GM18508 (cell line): ENCODE results near the gene SPATA25.
"Not testable (repeated sequence)": the region's sequence is repeated elsewhere in the genome, so short reads cannot be mapped to it uniquely, and the experiment has no call there.

Experiments used
- ATAC-seq: cut with Tn5 transposase; IDR thresholded peaks from one replicate; pipeline ENCODE4 v1.9.1; 2021; ENCODE audit warnings: moderate number of reproducible peaks; ENCODE audit not compliant: insufficient read depth, unreplicated experiment

SPATA25 gene, protein sequence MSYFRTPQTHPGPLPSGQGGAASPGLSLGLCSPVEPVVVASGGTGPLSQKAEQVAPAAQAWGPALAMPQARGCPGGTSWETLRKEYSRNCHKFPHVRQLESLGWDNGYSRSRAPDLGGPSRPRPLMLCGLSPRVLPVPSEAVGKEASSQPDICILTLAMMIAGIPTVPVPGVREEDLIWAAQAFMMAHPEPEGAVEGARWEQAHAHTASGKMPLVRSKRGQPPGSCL

DNA sequence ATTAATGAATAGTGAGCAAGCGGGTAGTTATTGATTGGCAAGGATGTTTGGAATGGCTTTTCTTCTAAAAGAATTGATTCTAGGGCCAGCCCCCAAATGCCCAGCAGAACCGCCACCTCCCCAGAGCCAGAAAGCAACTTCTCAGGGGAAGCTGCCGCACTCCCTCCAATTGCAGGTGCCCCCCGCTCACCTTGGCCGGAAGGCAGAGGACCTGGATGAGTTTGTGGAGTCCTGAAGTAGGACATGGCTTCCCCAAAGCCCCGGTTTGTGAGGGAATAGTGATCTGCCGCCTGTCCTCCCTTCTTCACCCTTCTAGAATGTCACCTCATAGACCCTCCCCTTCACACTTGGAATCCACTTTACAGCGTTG is at the start of gene SPATA25:
SPATA25 (minus strand) TSS at position 277 of the 370 bp plus-strand sequence; CDS start at position 245, 32 bp downstream.
- no peak for ATAC-seq

- no peak for ATAC-seq
These were observed 48.1 kb upstream of the SPATA25 start for GRCh38 chr20:45935416-45936046.

DNA sequence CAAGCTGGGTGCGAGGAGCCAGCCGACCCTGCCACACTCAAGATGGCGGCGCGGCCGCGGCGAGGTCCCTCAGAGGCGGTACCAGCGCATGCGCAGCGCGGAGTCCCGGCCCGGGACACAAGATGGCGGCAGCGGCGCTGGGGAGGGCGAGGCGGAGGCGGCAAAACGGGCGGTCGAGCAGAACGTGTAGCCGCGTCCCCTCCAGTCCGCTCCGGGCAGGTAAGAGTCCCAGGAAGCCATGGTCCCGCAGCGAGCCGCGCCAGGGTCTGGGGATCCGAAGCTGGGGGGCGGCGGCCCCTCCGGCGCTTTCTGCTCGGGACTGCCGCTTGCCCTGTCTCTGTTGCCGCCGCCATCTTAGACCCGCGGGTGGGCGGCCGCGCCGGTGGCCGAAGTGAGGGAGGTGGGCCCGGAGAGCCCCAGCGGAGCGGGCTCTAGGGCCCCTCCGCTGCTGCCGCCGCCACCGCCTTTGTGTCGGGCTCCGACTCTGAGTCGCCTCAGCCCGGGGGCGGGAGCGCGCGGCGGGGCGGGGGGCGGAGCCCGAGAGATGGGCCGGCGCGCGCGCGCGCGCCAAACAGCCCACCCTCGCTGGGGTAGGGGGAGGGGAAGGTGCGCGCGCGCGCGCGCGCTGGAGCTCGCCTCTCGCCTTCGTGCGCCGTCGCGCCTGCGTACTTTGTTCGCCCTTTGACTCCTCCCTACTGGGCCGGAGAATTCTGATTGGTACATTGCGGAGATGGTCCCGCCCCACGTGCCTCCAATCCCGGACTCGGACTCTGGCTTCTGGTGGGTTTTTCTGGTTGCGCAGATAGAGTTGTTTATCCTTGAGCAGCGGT is 47.4 kb upstream of the SPATA25 start, which contains the start of gene PCIF1:
PCIF1 (plus strand) TSS at position 98 of the 830 bp plus-strand sequence. CDS start 4,317 bp downstream, outside the sequence.
- ATAC-seq: no peak

GRCh38 chr20:45934046-45934585 is 46.7 kb upstream of the SPATA25 start:
- no peak for ATAC-seq

DNA sequence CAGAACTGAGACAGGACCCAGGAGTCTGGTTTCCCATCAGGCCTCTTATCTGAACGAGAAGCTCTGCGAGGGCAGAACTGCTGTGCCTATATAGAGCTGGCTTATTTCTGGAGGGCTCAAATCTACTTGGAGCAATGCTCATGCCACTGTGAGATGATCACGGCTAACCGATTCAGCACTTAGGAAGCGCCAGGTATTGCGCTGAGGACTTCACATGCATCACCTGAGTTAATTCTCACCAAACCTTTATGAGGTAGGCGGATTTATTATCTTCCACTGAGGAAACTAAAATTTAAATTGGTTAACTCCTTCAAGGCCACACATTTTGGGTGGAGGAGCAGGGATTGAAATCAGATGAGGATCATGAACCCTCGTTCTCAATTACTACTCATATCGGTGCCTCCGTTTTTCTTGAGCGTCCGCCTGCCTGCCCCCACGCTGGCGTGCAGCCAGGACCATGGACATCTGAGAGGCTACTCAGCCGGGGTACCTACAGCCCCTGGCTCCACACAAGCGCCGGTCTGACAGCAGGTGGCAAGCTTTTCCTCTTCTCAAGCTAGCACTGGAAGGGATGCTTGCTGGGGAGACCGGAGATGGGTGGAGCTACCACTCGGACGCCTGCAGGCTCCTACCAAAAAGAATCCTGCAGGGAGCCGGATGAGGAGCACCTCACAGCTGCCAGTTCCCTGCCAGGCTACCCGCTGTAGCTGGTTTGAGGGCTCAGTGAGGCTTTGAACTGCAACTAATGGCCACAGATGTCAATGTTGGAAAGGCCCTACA is 46.0 kb upstream of the SPATA25 start:
- no peak for ATAC-seq

- not testable (repeated sequence) for ATAC-seq
These were observed 44.3 kb upstream of the SPATA25 start for GRCh38 chr20:45931680-45932079.

DNA sequence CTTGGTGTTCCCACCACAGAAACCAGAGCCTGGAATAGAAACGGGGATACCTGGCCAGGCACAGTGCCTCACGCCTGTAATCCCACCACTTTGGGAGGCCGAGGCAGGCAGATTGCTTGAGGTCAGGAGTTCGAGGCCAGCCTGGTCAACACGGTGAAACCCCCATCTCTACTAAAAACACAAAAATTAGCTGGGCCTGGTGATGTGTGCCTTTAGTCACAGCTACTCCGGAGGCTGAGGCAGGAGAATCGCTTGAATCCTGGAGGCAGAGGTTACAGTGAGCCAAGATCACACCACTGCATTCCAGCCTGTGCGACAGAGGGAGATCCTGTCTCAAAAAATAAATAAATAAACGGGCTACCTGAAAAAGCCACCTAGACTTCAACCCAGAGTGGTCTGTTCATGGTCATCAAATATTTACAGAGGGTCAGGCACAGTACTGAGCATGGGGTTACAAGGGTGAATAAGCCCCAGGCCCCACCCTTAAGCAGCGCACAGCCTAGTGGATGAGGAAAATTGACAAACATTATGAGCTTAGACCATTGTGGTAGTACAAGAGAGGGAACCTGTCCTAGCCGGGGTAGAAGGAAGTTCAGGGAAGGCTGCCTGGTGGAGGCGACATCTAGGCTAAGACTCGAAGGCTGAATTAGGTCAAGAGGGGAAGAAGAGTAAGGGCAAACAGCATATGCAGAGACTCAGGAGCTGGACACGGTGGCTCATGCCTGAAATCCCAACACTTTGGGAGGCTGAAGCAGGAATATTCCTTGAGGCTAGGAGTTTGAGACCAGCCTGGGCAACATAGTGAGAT is 39.9 kb upstream of the SPATA25 start:
- ATAC-seq: no peak

GRCh38 chr20:45926731-45927070 is 39.3 kb upstream of the SPATA25 start:
- no peak for ATAC-seq

DNA sequence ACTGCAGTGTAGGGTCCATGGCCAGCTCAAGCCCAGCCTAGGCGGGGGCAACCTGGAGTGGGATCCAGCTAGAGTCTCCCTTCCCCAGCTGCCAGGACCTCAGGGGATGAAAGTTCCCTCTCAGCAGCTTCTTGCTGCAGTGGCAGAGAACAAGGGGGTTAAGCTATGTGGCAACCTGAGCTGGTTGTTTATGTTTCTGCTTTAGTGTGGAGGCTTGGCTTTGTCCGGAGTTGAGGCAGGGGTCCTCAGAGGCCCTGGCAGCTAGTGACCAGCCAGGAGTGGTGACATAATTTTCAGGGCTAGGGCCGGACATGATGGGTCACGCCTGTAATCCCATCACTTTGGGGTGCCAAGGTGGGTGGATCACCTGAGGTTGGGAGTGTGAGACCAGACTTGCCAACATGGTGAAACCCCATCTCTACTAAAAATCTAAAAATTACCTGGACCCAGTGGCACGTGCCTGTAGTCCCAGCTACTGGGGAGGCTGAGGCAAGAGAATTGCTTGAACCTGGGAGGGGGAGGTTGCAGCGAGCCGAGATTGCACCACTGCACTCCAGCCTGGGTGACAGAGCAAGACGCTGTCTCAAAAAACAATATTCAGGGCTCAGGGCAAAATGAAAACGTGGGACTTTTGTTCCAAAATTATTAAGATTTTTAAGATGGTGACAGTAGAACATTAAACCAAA is 38.5 kb upstream of the SPATA25 start:
- ATAC-seq: no peak

DNA sequence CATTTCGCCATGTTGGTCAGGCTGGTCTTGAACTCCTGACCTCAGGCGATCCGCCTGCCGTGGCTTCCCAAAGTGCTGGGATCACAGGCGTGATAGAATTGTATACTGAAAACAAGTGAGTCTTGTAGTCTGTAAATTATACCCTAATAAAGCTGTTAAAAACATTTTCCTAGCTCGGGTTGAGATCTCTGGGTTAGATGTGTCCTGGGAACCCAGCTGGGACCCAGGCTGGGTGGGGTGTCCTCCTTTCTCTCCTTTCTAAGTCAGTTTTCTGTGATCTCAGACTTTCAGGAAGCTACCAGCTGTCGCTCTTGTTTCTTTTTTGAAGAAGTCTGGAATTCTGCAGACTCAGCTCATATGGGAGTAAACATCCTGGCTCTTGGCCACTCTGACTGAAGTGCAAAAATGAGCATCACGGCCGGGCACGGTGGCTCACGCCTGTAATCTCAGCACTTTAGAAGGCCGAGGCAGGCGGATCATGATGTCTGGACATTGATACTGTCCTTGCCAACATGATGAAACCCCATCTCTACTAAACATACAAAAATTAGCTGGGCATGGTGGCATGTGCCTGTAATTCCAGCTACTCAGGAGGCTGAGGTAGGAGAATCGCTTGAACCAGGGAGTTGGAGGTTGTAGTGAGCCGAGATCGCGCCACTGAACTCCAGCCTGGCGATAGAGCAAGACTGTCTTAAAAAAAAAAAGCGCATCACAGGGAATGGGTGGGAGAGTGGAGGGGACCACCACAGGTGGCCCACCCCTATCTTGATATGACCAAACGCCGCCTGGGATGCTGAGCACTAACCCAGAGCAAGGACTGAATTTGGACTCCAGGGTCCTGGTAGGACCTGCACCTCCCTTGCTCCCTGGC is 37.2 kb upstream of the SPATA25 start:
- ATAC-seq: no peak

DNA sequence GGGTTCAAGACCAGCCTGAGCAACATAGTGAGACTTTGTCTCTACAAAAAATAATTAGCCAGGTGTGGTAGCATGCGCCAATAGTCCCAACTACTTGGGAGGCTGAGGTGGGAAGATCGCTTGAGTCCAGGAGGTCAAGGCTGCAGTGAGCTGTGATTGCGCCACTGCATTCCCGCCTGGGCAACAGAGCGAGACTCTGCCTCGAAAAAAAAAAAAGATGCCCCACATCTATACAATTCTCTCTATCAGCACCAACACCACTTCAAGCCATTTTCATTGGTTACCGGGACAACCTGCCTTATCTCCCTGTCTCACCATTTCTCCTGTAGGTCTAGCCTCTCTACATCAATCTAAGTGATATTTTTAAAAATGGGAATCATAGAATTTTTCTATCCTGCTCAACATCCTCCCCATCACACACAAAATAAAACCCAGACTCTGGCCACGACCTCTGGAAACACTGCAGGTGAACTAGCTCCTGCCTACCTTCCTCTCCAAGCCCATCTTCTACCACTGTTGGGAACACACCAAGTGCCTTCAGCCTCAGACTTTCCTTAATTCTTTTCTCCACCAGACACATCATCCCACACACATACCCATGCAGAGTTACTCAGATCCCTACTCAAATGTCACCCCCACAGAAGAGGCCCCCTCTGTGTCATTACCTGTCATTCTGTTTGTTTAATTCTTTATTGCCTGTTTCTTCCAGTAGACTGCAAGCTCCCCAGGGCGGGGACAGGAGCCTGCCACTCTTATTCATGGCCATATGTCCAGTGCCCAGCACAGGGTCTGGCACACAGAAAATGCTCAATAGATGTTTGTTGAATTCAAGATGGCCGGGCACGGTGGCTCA is 34.1 kb upstream of the SPATA25 start:
- ATAC-seq: no peak

DNA sequence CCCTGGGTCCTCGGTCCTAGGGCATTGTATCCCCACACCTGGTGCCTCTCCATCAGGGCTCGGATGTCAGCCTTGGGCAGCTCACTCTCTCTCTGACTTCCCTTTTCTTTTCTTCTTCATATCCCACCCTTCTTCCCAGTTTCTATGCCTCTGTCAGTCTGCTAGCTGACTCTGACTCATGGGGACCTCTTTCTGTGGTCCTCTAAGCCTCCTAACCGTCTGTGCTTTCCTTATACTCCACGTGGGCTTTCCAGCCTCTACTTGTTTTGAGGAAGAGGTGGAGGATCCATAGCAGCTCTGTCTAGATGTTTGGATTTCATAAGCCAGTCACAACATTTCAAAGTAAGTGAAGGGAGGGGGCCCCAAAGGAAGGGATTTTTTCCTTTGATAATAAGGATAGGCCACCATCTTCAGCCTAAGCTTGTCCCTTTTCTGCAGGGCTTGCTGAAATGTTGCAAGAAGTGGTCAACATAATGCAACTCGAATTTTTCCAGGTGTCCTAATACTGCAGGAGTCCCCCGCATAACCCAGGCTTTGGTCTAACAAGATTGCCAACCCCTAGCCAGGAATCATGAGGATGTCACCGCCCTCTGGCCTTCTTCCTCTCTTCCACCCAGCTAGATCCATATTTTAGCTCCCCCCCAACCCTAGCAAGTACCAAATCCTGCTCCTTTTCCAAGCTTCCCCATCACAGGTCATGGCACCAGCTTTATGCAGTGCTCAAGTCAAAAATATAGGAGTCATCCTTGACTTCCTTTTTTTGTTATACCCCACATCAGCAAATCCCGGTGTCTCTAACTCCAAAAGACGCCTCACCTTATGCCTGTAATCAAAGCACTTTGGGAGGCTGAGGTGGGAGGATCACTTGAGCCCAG is 33.3 kb upstream of the SPATA25 start:
- ATAC-seq: no peak

DNA sequence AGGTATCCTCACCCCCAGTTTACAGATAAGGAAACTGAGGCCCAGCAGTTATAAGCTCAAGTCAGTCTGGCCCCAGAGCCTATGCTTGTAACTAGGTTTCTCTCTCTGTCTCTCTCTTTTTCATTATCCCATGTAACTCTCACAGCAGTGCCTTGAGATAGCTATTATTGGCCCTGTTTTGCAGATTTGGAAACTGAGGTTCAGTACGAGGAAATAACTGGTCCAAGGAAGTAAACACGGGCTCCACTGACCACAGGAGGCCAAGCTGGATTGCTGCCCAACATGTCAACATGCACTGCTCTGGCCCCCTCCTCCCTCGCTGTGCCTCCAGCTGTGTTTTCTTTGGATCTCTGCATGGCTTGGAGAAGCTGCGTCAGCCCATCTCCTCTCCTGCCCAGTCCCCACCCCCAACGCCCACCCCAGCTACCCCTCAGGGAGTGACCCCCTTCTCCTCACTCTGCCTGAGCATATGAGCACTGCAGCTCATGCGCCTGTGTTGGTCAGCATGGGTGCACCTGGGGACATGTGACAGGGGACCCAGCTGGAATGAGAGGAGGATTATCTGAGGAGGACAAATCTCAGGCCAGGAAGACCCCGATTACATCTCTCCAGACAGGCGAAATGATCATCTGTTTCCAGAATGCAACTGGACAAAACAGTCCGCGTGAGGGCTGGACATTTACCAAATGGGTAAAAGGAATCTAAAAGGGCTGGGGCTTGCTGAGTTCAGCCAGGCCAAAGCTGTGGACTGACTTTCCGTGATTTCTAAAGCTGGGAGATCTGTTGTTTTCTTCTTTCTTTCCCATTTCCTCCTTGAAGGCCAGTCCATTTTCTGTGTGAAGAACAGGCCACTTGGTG is 32.3 kb upstream of the SPATA25 start:
- ATAC-seq: no peak

- no peak for ATAC-seq
These were observed 31.5 kb upstream of the SPATA25 start for GRCh38 chr20:45918779-45919537.
